Measurements from ENCODE around the gene MED16.

The MED16 gene

DNA sequence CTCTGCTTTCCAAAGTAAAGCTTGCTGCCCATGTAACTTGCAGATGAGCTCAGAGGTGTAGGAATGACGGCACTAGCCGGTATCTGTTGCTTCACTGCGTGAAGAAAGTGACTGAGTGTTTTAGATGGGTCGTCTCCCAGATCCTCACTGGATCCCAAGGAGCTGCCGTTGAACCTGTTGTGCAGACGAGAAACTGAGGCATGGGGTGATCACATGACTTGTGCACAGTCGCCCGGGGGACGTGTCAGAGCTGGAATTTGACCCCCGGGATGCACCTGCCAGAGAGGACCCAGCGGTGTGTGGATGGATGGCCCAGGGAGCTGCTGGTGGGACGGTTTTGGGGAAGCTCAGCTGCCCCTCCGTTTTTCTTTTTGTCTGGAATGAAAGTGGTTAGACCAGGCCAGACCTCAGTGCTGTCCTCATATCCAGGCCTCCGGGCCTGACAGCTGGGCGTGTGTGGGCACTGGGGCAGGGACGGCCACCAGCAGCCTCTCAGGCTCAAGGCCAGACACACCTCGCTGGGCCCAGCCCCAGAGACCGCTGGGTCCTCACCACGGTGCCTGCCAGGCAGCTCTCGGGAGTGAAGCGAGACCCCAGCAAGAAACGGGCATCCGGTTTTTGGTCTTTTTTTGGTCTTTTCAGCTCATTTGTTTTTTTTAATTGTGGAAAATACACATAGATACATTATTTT, 45.4 kb upstream of the MED16 start:
- TF ChIP-seq, protein P1, sequence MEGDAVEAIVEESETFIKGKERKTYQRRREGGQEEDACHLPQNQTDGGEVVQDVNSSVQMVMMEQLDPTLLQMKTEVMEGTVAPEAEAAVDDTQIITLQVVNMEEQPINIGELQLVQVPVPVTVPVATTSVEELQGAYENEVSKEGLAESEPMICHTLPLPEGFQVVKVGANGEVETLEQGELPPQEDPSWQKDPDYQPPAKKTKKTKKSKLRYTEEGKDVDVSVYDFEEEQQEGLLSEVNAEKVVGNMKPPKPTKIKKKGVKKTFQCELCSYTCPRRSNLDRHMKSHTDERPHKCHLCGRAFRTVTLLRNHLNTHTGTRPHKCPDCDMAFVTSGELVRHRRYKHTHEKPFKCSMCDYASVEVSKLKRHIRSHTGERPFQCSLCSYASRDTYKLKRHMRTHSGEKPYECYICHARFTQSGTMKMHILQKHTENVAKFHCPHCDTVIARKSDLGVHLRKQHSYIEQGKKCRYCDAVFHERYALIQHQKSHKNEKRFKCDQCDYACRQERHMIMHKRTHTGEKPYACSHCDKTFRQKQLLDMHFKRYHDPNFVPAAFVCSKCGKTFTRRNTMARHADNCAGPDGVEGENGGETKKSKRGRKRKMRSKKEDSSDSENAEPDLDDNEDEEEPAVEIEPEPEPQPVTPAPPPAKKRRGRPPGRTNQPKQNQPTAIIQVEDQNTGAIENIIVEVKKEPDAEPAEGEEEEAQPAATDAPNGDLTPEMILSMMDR (IDR thresholded peaks at IDR 0.05; ENCODE audit: control insufficient read depth, extremely low read depth, insufficient read depth): no peak
- no peak overlapping the region for H3K4me3 ChIP-seq (ENCODE audit: low read depth, low read length)
- DNase-seq (ENCODE audit: low read depth): no peak

DNA sequence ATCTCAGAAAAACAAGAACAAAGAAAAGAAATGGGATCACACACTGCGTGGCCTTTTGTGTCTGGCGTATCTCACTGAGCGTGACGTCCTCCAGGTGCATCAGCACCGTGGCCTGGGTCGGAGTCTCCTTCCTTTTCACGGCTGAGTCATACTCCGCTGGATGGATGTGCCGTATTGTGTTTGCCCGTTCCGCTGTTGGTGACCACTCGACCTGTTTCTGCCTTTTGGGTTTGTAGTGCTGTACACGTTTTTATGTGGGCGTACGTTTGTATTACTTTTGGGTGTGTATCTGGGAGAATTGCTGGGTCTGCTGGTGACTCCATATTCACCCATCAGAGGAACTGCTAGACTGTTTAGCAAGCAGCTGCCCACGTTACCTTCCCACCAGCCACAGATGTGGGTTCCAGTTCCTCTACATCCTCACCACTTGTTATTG, 44.3 kb upstream of the MED16 start:
- DNase-seq (ENCODE audit: low read depth): no peak
- H3K4me3 ChIP-seq (ENCODE audit: low read depth, low read length): no peak overlapping the region
- TF ChIP-seq, protein P1 (IDR thresholded peaks at IDR 0.05; ENCODE audit: control insufficient read depth, extremely low read depth, insufficient read depth): no peak

DNA sequence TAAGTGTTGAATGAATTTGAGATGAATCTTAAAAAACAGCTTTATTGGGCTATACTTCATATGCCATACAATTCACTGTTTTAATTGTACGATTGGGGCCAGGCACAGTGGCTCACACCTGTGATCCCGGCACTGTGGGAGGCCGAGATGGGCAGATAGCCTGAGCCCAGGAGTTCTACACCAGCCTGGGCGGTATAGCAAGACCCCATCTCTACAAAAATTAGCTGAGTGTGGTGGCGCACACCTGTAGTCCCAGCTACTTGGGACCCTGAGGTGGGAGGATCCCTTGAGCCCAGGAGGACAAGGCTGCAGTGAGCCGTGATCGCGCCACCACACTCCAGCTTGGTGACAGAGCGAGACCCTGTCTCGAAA, 43.2 kb upstream of the MED16 start:
- DNase-seq (ENCODE audit: low read depth): no peak
- TF ChIP-seq, protein P1 (IDR thresholded peaks at IDR 0.05; ENCODE audit: control insufficient read depth, extremely low read depth, insufficient read depth): no peak

DNA sequence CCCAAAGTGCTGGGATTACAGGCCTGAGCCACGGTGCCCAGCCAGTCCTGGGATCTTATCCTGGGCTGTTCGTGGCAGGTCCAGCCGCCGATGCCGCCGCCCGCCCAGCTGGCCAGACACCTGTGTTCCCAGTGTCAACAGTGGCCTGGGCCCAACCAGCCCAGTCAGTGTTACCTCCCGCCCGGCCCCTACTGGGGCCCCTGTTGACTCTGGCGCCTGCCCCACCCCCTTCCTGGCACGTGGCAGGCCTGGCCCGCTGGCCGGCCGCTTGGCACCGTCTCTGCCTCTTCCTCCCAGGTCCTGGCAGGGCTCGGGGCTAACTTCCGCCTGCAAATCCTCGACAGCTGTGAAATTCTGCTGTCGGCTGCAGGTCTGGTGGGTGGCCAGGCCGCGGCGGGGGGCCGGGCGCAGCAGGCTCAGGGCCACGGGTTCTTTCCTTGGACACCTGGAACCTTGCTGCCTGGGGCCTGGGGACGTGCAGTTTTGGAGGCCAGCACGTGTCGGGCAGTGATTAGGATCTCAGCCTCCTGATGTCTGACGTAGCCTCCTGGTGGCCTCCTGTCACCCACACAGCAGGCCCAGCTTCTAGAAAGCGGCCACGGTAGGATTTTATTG, 42.0 kb upstream of the MED16 start:
- TF ChIP-seq, protein P1 (IDR thresholded peaks at IDR 0.05; ENCODE audit: control insufficient read depth, extremely low read depth, insufficient read depth): no peak
- no peak overlapping the region for H3K4me3 ChIP-seq (ENCODE audit: low read depth, low read length)
- peak; percentile 95 for DNase-seq (ENCODE audit: low read depth)

More for the DNA sequence above, 43.2 kb upstream of the MED16 start:
- no peak overlapping the region for H3K4me3 ChIP-seq (ENCODE audit: low read depth, low read length)

DNA sequence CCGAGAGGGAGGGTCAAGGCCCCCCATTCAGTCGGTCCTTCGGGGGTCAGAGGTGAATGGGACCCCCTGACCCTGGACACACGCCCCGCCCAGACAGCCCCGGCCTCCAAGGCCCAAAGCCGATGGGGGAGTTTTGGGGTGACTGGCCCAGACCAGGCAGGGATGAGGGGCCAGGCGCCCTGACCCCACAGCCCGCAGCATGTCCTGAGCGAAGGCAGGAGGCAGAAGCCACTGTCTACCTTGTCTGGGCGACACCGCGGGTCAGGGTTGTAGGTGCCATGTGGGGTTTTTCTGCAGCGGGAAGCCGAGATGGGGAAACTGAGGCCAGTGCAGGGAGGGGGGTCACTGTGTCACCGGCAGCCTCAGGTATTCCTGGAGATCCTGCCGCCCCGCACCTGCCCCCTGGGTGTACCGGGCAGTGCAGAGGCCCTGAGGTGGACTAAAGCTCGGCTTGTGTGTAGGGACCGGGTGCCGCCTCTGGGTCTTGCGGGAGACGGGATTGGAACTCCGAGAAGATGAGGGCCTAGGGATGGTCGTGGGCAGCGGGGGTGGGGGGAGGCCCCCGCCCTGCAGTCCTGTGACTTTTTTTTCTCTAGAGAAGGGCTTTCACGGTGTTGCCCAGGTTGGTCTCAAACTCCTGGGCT, 41.3 kb upstream of the MED16 start:
- TF ChIP-seq, protein P1 (IDR thresholded peaks at IDR 0.05; ENCODE audit: control insufficient read depth, extremely low read depth, insufficient read depth): no peak

DNA sequence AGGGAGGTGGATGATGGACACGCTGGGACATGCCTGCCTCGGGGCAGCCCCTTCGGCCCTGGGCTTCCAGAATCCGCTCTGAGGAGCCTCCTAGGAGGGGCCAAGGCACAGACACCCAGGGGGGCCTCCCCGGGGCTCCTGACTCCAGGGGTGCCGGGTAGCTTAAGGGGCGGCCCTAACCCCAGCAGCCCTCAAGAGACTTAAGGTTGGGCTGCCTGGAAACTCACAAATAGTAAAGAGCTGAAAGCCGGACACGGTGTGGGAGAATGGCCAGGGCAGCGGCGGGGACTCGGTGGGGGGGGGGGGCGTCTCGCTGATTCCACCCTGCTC, 40.5 kb upstream of the MED16 start:
- no peak overlapping the region for H3K4me3 ChIP-seq (ENCODE audit: low read depth, low read length)
- no peak for DNase-seq (ENCODE audit: low read depth)
- TF ChIP-seq, protein P1 (IDR thresholded peaks at IDR 0.05; ENCODE audit: control insufficient read depth, extremely low read depth, insufficient read depth): no peak

More for the DNA sequence above, 41.3 kb upstream of the MED16 start:
- H3K4me3 ChIP-seq (ENCODE audit: low read depth, low read length): peak overlapping the region; percentile 21; the same call in 1 of the 2 replicates
- no peak for DNase-seq (ENCODE audit: low read depth)
